ENCODE results near the gene ZSWIM4.
"Not testable (repeated sequence)": the region's sequence is repeated elsewhere in the genome, so short reads cannot be mapped to it uniquely, and the experiment has no call there.

The ZSWIM4 gene

GRCh38 chr19:13794757-13795589, at the start of gene ZSWIM4:
ZSWIM4 (plus strand) TSS chr19:13795443; CDS start chr19:13795649, 206 bp downstream.
- DNase-seq (ENCODE audit: low read depth), result peak; percentile 100

- no peak for DNase-seq (ENCODE audit: low read depth)
Observed at GRCh38 chr19:13747098-13747453, 48.2 kb upstream of the ZSWIM4 start.

- peak; percentile 67 for DNase-seq (ENCODE audit: low read depth)
Observed at GRCh38 chr19:13748169-13748828, 46.9 kb upstream of the ZSWIM4 start.

GRCh38 chr19:13751436-13751835, 43.8 kb upstream of the ZSWIM4 start:
- DNase-seq (ENCODE audit: low read depth), result no peak

- not testable (repeated sequence) for DNase-seq (ENCODE audit: low read depth)
Observed at GRCh38 chr19:13753622-13754021, 41.6 kb upstream of the ZSWIM4 start.

DNA sequence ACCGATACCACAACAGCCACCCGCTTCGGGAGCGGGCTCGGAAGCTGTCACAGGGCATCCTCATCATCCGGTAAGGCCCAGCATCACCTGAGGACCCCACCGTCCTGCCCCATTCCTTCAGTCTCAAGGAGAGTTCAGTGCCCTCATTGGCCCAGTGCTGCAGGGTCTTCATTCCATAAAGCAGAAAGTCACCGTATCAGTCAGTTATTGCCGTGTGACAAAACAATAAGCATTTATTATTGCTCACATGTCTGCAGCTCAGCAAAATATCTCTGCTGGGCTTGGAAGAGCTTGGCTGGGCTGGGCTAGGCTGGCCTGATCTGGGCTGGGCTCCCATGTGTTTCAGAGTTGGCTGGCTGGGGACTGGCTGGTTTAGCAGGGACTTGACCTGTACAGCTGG, 39.0 kb upstream of the ZSWIM4 start:
- no peak for DNase-seq (ENCODE audit: low read depth)

GRCh38 chr19:13757805-13758772, 37.2 kb upstream of the ZSWIM4 start:
- DNase-seq (ENCODE audit: low read depth), result no peak

DNA sequence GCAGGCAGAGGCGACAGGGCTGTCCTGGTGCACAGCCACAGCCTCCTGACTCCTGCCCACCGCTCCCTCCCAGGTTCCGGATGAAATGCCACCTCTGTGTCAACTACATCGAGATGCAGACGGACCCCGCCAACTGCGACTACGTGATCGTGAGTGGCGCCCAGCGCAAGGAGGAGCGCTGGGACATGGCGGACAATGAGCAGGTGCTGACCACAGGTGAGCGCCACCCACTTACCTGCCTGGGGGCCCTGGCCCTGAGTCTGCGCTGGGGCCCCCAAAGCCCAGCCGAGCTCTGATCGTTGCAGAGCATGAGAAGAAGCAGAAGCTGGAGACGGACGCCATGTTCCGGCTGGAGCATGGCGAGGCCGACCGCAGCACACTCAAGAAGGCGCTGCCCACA, 36.4 kb upstream of the ZSWIM4 start:
- DNase-seq (ENCODE audit: low read depth), result no peak

DNA sequence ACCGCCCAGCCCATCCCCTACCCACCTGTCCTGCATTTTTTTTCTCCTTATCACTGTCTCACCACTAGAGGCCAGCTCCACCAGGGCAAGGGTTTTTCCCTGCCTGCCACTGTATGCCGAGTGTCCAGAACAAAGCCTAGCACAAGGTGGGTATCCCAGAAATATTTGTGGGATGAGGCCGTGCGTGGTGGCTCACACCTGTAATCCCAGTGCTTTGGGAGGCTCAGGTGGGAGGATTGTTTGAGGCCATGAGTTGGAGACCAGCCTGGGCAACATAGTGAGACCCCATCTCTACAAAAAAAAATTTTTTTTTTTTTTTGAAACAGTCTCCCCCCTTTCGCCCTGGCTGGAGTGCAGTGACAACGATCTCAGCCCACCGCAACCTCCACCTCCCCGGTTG, 33.8 kb upstream of the ZSWIM4 start:
- no peak for DNase-seq (ENCODE audit: low read depth)

- no peak for DNase-seq (ENCODE audit: low read depth)
Observed at GRCh38 chr19:13762635-13763235, 32.5 kb upstream of the ZSWIM4 start.

DNA sequence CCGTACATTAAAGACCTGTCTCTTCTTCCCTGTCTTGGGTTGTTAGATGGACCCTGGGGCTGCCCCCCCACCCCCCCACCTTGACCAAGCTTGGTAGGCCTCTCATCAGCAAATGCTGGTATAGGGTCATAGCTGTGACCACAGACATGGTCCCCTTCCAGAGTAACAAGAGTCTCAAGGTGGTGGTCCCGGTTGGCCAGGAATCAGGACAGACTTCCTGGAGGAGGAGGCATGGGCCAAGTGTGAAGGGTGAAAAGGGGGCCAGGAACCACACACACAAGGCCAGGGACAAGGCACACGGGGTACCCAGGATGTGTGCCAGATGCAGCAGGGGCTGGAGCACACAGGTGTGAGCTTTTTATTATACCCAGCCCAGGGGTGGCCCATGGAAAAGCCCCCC, 32.0 kb upstream of the ZSWIM4 start:
- DNase-seq (ENCODE audit: low read depth), result no peak

DNA sequence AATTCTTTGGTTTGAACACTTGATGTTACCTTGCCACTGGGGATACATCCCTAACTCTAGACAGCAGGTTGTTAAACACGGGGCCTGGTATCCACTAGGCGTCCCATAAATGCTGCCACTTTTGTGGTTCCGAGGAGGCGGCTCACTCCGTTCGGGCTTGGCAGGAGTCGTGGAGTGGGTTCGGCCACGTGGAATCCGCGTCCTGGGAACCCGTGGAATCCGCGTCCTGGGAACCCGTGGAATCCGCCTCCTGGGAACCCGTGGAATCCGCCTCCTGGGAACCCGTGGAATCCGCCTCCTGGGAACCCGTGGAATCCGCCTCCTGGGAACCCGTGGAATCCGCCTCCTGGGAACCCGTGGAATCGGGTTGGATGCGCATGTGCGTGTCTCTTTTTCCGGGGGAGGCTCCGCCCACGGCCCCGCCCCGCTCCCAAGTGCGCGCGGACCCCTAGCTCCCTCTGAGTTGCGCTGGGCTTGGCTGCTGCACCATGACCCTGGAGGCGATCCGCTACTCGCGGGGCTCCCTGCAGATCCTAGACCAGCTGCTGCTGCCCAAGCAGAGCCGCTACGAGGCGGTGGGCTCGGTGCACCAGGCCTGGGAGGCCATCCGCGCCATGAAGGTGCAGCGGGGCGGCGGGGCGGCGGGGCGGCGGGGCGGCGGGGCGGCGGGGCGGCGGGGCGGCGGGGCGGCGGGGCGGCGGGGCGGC, 31.0 kb upstream of the ZSWIM4 start, which contains the start of gene MRI1:
Gene MRI1, plus strand, starts transcription at position 422 of the 707 bp plus-strand sequence. Its CDS starts 67 bp downstream, at position 489.
- DNase-seq (ENCODE audit: low read depth), result peak; percentile 51

- peak; percentile 29 for DNase-seq (ENCODE audit: low read depth)
Observed at GRCh38 chr19:13764821-13765394, 30.3 kb upstream of the ZSWIM4 start.

DNA sequence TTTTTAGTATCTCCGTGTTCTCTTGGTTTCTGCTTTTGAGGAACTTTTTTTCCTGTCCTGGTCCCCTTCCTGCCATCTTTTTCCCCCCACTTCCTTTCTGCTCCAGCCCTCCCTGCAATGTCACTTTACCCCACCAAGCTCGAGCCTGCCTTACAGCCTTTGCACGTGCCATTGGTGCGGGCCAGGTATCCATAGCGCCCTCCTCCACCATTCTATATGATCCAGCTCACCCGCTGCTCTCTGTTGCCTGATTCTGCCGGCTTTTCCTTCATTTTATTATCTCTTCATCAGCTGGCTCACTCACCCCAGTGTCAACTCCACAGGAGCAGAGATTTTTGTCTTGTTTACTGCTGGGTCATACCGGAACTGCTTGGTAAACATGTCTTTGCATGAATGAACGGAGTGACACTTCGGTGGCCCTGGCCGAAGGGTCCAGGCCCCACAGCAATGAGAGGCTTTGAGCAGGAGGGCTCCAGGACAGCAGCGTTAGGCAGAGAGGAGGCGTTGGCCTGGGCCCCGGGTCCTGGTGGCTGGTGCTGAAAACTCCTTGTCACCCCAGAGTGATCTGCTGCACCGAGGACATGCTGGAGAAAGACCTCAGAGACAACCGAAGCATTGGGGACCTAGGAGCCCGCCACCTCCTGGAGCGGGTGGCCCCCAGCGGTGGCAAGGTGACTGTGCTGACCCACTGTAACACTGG, 29.7 kb upstream of the ZSWIM4 start:
- DNase-seq (ENCODE audit: low read depth), result no peak

GRCh38 chr19:13766095-13766481, 29.2 kb upstream of the ZSWIM4 start:
- no peak for DNase-seq (ENCODE audit: low read depth)

GRCh38 chr19:13768510-13768909, 26.7 kb upstream of the ZSWIM4 start:
- no peak for DNase-seq (ENCODE audit: low read depth)

DNA sequence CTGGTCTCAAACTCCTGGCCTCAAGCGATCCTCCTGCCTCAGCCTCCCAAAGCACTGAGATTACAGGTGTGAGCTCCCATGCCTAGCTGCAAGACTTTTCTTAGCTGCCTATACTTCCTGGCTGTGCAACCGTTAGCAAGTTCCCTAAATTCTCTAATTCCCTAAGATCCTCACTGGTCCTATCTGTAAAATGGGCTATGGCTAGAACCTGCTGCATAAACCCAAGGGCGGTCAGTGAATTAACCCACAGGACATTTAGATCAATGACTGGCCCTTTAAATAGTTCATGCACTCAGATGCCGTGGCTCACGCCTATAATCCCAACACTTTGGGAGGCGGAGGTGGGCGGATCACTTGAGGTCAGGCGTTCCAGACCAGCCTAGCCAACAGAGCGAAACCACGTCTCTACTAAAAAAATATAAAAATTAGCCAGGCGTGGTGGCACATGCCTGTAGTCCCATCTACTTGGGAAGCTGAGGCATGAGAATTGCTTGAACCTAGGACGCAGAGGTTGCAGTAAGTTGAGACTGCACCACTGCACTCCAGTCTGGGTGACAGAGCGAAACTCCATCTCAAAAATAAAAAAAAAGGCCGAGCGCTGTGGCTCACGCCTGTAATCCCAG, 25.1 kb upstream of the ZSWIM4 start:
- DNase-seq (ENCODE audit: low read depth), result no peak

- DNase-seq (ENCODE audit: low read depth), result peak; percentile 96
Observed at GRCh38 chr19:13774217-13775191, 20.7 kb upstream of the ZSWIM4 start, which contains the start of gene C19orf53. C19orf53 (plus strand) TSS chr19:13774456; CDS start chr19:13774478, 22 bp downstream.

All from iris pigment epithelial cell (primary cell).